Epidermal melanocyte (primary cell): ENCODE measurements around the gene CCNA1.

Experiments used
- DNase-seq: peaks from one replicate; pipeline ENCODE4 v3.0.0; 2011; ENCODE audit warnings: low spot score; ENCODE audit not compliant: insufficient read length

CCNA1 gene

GRCh38 chr13:36453516-36453915, 21.2 kb downstream of the CCNA1 start:
- DNase-seq = no peak

- no peak for DNase-seq
Measured at GRCh38 chr13:36454121-36454520, 21.8 kb downstream of the CCNA1 start.

DNA sequence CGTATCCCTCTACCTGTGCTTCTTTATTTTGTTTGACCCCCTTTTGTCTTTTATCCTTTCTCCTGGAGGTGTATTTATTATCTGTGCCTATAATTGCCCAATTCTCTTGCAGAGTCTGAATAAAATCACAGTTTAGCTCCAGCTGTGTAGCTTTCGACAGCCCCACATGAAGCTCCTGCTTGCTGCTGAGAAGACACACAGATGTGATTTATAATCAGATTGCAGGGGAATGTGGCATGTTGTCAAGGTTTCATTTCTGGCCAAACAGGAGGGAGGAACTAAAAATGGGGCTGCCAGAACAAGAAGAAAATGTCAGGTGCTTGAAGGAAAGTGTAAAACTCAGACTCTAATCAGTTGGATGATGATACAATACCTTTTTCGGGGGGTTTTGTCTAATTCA, 22.7 kb downstream of the CCNA1 start:
- DNase-seq = no peak

GRCh38 chr13:36456577-36456976, 24.3 kb downstream of the CCNA1 start:
- no peak for DNase-seq

DNA sequence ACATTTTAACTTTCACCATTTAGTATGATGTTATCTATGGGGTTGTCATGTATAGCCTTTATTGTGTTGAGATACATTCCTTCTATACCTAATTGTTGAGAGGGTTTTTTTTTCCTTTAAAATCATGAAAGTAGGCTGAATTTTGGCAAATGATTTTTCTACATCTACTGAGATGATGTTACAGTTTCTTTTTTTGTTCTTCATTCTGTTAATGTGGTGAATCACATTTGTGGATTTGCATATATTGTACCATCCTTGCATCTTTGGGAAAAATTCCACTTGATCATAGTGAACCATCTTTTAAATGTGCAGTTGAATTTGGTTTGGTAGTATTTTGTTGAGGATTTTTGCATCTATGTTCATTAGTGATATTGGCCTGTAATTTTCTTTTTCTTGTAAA, 29.2 kb downstream of the CCNA1 start:
- DNase-seq = no peak

GRCh38 chr13:36475468-36475867, 43.2 kb downstream of the CCNA1 start:
- no peak for DNase-seq

- DNase-seq = no peak
Measured at GRCh38 chr13:36476661-36477060, 44.4 kb downstream of the CCNA1 start.

DNA sequence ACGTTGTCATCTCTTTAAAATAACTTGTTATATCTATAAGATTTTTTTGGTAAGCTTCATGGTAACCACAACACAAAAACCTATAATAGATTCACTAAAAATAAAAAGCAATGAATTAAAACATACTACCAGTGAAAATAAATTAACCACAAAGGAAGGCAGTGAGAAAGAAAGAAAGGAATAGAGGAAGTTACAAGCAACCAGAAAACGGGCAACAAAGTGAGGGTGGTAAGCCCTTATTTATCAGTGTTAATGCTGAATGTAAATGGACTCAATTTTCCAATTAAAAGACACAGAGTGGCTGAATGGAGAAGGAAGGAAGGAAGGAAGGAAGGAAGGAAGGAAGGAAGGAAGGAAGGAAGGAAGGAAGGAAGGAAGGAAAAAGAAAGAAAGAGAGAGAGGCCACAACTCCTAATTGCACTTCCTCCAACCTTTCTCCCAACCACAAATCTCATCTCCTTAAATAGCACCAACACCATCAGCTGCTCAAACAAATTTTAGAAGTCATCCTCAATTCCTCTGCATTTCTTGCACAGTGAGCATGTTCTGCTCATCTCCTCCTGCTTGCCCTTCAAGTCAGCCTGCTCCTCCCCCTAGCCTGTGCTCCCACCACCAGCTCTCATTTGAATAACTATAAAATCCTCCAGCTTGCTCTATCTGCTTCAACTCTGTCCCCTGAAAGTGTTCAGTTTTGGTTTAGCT, 48.6 kb downstream of the CCNA1 start:
- DNase-seq = no peak

DNA sequence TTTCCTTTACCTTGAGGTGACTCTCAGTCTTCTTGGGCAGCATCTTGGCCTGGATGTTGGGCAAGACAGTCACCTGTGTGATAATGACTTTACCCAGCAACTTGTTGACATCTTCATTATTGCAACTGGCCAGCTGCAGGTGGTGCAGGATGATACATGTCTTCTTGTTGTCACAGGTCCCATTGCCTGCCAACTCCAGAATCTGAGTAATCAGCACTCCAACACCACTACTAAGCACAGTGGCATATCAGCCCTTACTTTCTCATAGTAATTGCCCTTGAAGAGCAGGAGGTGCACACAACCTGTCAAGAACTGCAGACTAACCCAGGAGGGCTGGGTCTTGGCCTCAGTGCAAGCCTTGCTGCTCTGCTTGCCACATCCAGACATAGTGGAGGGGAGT, 57.8 kb downstream of the CCNA1 start:
- no peak for DNase-seq
